IMR-90 (cell line): Measurements from ENCODE around the gene RPN2. TPM values are rescaled to one million over a fixed set of nuclear protein-coding genes. Genes with fewer than 3 reads are reported as not detected.
A peak's percentile ranks its signal among the peaks of the same experiment; 100 is the strongest.

ENCODE experiments used
- ATAC-seq: fragments of 200-7000 bp; cut with Tn5 transposase; 2 replicates; pipeline ENCODE4 v1.9.1; 2020; ENCODE audit warnings: low read depth, mild to moderate bottlenecking, moderate library complexity
- BruUV-seq: library from RNA; stranded (reverse); fragments of 400-500 nt; replicated peaks from 2 replicates; lab custom pipeline; 2021; lab: Mats Ljungman, UMichigan
- CTCF ChIA-PET: fragments of 300-600 bp; formaldehyde crosslinking; extraction: SDS; loops from one replicate; lab custom pipeline; 2021; ENCODE audit warnings: antibody characterized with exemption; lab: Yijun Ruan, JAX
- POLR2A ChIA-PET: fragments of 300-600 bp; sonication (Branson Sonifier 250); formaldehyde crosslinking; loops from one replicate; lab custom pipeline; 2022; ENCODE audit warnings: antibody characterized with exemption; ENCODE audit not compliant: unreplicated experiment; lab: Charles Lee
- DNase-seq: peaks from one replicate; pipeline ENCODE4 v3.0.0; 2013
- H2AFZ ChIP-seq: replicated peaks from 2 replicates; pipeline ENCODE3; 2013; ENCODE audit warnings: low read length, mild to moderate bottlenecking; ENCODE audit not compliant: poor library complexity
- H2AK5ac ChIP-seq: 2 replicates; pipeline ENCODE4 v1.6.1; 2013; ENCODE audit warnings: low read depth, low read length, inconsistent platforms
- H2AK9ac ChIP-seq: replicated peaks from 2 replicates; pipeline ENCODE3; 2013; ENCODE audit warnings: mild to moderate bottlenecking, low read depth, low read length, moderate library complexity; ENCODE audit not compliant: poor library complexity
- H2BK120ac ChIP-seq: 2 replicates; pipeline ENCODE4 v1.6.1; 2013; ENCODE audit warnings: low read depth, low read length, inconsistent platforms
- H2BK15ac ChIP-seq: 3 replicates; pipeline ENCODE4 v1.6.1; 2013; ENCODE audit warnings: low read depth, low read length, inconsistent platforms
- H2BK20ac ChIP-seq: 2 replicates; pipeline ENCODE4 v1.6.1; 2013; ENCODE audit warnings: low read depth, mild to moderate bottlenecking, inconsistent platforms, low read length, moderate library complexity
- H2BK5ac ChIP-seq: 2 replicates; pipeline ENCODE4 v1.6.1; 2013; ENCODE audit warnings: mild to moderate bottlenecking, low read depth, low read length, inconsistent platforms; ENCODE audit not compliant: poor library complexity, severe bottlenecking
- H3K14ac ChIP-seq: replicated peaks from 2 replicates; pipeline ENCODE4 v1.6.1; 2013; ENCODE audit warnings: low read depth, low read length, inconsistent platforms
- H3K18ac ChIP-seq: 2 replicates; pipeline ENCODE4 v1.6.1; 2013; ENCODE audit warnings: low read depth, low read length, control low read depth
- H3K23ac ChIP-seq: 2 replicates; pipeline ENCODE4 v1.6.1; 2013; ENCODE audit warnings: low read depth, low read length, inconsistent platforms
- H3K27ac ChIP-seq: 2 replicates; pipeline ENCODE4 v1.5.1; 2013; ENCODE audit warnings: mild to moderate bottlenecking, control low read depth, low read length; ENCODE audit not compliant: insufficient read depth
- H3K27me3 ChIP-seq: 2 replicates; pipeline ENCODE4 v1.6.1; 2013; ENCODE audit warnings: low read length; ENCODE audit not compliant: control insufficient read depth, insufficient read depth
- H3K36me3 ChIP-seq: 2 replicates; pipeline ENCODE4 v1.6.1; 2013; ENCODE audit warnings: low read length, mixed read lengths; ENCODE audit not compliant: control insufficient read depth, insufficient read depth
- H3K4ac ChIP-seq: 2 replicates; pipeline ENCODE4 v1.6.1; 2013; ENCODE audit warnings: low read depth, low read length, inconsistent platforms
- H3K4me1 ChIP-seq: 2 replicates; pipeline ENCODE4 v1.6.1; 2013; ENCODE audit warnings: low read length, mixed read lengths; ENCODE audit not compliant: control insufficient read depth, insufficient read depth
- H3K4me2 ChIP-seq: 2 replicates; pipeline ENCODE4 v1.6.1; 2013; ENCODE audit warnings: low read depth, mild to moderate bottlenecking, control low read depth, low read length, moderate library complexity
- H3K4me3 ChIP-seq: 2 replicates; pipeline ENCODE4 v1.5.1; 2013; ENCODE audit warnings: low read depth, mild to moderate bottlenecking, control low read depth, low read length, moderate library complexity; ENCODE audit not compliant: insufficient read depth
- H3K56ac ChIP-seq: 2 replicates; pipeline ENCODE4 v1.6.1; 2013; ENCODE audit warnings: low read length, inconsistent platforms; ENCODE audit not compliant: insufficient read depth; ENCODE audit errors: extremely low read depth
- H3K79me1 ChIP-seq, 2 experiments: 2 replicates each; pipeline ENCODE4 v1.6.1; 2013; ENCODE audit warnings: low read length in 2 of 2, inconsistent platforms in 1 of 2, low read depth in 1 of 2
- H3K9ac ChIP-seq: 2 replicates; pipeline ENCODE4 v1.6.1; 2013; ENCODE audit warnings: low read depth, low read length, control low read depth
- H3K9me1 ChIP-seq: 2 replicates; pipeline ENCODE4 v1.6.1; 2013; ENCODE audit warnings: low read length, inconsistent platforms; ENCODE audit not compliant: insufficient read depth
- H3K9me3 ChIP-seq: 2 replicates; pipeline ENCODE4 v1.6.1; 2013; ENCODE audit warnings: low read length; ENCODE audit not compliant: control insufficient read depth, insufficient read depth
- H4K20me1 ChIP-seq: 2 replicates; pipeline ENCODE4 v1.6.1; 2013; ENCODE audit warnings: low read length, inconsistent platforms; ENCODE audit not compliant: insufficient read depth
- H4K5ac ChIP-seq: 2 replicates; pipeline ENCODE4 v1.6.1; 2013; ENCODE audit warnings: mild to moderate bottlenecking, low read depth, low read length, control low read depth
- H4K8ac ChIP-seq, 2 experiments: 2 replicates each; pipeline ENCODE4 v1.6.1; 2013; ENCODE audit warnings: low read depth in 2 of 2, low read length in 2 of 2, control low read depth in 1 of 2, inconsistent platforms in 1 of 2
- H4K91ac ChIP-seq: 2 replicates; pipeline ENCODE4 v1.6.1; 2013; ENCODE audit warnings: low read depth, low read length, inconsistent platforms; ENCODE audit not compliant: insufficient read depth
- BHLHE40 ChIP-seq: fragments of 150-350 bp; IDR thresholded peaks from 2 replicates; pipeline ENCODE4 v1.6.1; 2016; ENCODE audit warnings: mild to moderate bottlenecking, low read depth, low read length
- ELK1 ChIP-seq: fragments of 150-350 bp; IDR thresholded peaks from 2 replicates; pipeline ENCODE4 v1.6.1; 2016; ENCODE audit warnings: low read depth, mild to moderate bottlenecking, low read length, moderate library complexity, borderline replicate concordance
- MXI1 ChIP-seq: IDR thresholded peaks from 2 replicates; pipeline ENCODE4 v1.6.1; 2012; ENCODE audit warnings: low read depth, mild to moderate bottlenecking, low read length, moderate library complexity, borderline replicate concordance
- NFE2L2 ChIP-seq: fragments of 150-350 bp; IDR thresholded peaks from 2 replicates; pipeline ENCODE4 v1.6.1; 2016; ENCODE audit warnings: low read depth, mild to moderate bottlenecking, low read length
- RFX5 ChIP-seq: IDR thresholded peaks from 2 replicates; pipeline ENCODE4 v1.8.0; 2012; ENCODE audit warnings: low read depth, mild to moderate bottlenecking, low read length, moderate library complexity
- WGBS, 2 experiments: methylation state at CpG; one replicate each; pipeline versions ENCODE4 v1.1.5 to v1.1.7; 2013; ENCODE audit warnings: missing lambda C conversion rate in 2 of 2; ENCODE audit not compliant: insufficient read length in 1 of 2; ENCODE audit errors: extremely low coverage in 2 of 2; 5-methylcytosine and 5-hydroxymethylcytosine counted together
- dilution Hi-C: fragments of 300-500 bp; cut with HindIII; formaldehyde crosslinking; loops from one replicate; pipeline ENCODE4 v1.14.3; 2018; ENCODE audit warnings: low sequenced_read_pairs; ENCODE audit not compliant: unreplicated experiment
- in situ Hi-C: fragments of 300-500 bp; cut with MboI; formaldehyde crosslinking; loops from 3 replicates; pipeline ENCODE4 v1.14.3; 2019; ENCODE audit warnings: low sequenced_read_pairs, inconsistent platforms, mixed read lengths
- intact Hi-C: fragments of 100-400 bp; cut with micrococcal nuclease; formaldehyde crosslinking; loops from 2 replicates; pipeline ENCODE4 v1.10.0; 2022
- polyA plus RNA-seq, 3 experiments: library from polyadenylated mRNA; depleted of rRNA; stranded (reverse); fragments of >200 nt; gene quantifications; 2 replicates each; pipeline ENCODE4 v1.2.3, GENCODE V29; 2012; ENCODE audit warnings: low replicate concordance in 1 of 3
- total RNA-seq: library from RNA; depleted of rRNA; stranded (reverse); fragments of >200 nt; gene quantifications from 2 replicates; pipeline ENCODE4 v1.2.3, GENCODE V29; 2012

RPN2 gene
- total and polyA plus RNA-seq, 2 of the 4 experiments (the other 2 are of a cell fraction) = 305 to 481 TPM

GRCh38 chr20:37204056-37204455 lies 24.9 kb downstream of the RPN2 start (continued):
- TF ChIP-seq ELK1 (no peak), RFX5 (no peak), NFE2L2 (no peak), MXI1 (no peak)

GRCh38 chr20:37205130-37205529 lies 26.0 kb downstream of the RPN2 start:
- Histone ChIP-seq H2BK120ac (no peak overlapping the region), H2BK20ac (no peak overlapping the region), H2BK15ac (no peak overlapping the region), H3K79me1 (peaks cover 44 to 55% of the 10 kb centered on the region in 2 experiments), H3K9me1 (peaks cover 30% of the 10 kb centered on the region), H4K8ac (no peak overlapping the region), H3K4me2 (no peak overlapping the region), H3K14ac (no peak overlapping the region), H3K4me1 (peaks cover 3% of the 10 kb centered on the region), H3K27ac (no peak overlapping the region), H2AK5ac (no peak overlapping the region), H4K20me1 (peaks cover 26% of the 10 kb centered on the region), H3K56ac (no peak overlapping the region), H4K91ac (0 out of 2 replicates have a peak overlapping the region, but pooled peaks have one; percentile 10), H2BK5ac (no peak overlapping the region), H2AFZ (no peak overlapping the region), H3K9ac (no peak overlapping the region), H3K18ac (no peak overlapping the region), H3K9me3 (no peaks in the 10 kb centered on the region), H4K5ac (no peak overlapping the region), H3K27me3 (no peaks in the 10 kb centered on the region), H3K4ac (no peak overlapping the region), H3K23ac (no peak overlapping the region), H3K4me3 (no peak overlapping the region), H3K36me3 (peaks cover 47% of the 10 kb centered on the region), H2AK9ac (no peak overlapping the region)
- ATAC-seq = no peak
- WGBS, 2 experiments = 90% methylated on average over 2 of the region's 6 CpGs; no CpG with 5 or more reads in 1 of the 2 experiments
- BruUV-seq = no TSS peak
- POLR2A ChIA-PET = no interaction called here
- no peak for DNase-seq
- TF ChIP-seq BHLHE40 = no peak
- TF ChIP-seq ELK1 = no peak
- dilution Hi-C loops (no loop called here), intact Hi-C loops (no loop called here), in situ Hi-C loops (loop anchor here (10.0 kb wide), 1 partner anchor 180 kb away; no protein-coding TSS in a partner anchor)
- CTCF ChIA-PET = no interaction called here
